AG04449 (cell line): Measurements from ENCODE around the gene MTHFR.

Source experiments
- CTCF ChIA-PET: fragments of 350-600 bp; formaldehyde crosslinking; extraction: SDS; loops from one replicate; lab custom pipeline; 2021; ENCODE audit warnings: antibody characterized with exemption; lab: Yijun Ruan, JAX
- POLR2A ChIA-PET: fragments of 400-600, 350-600 bp; formaldehyde crosslinking; extraction: SDS; loops from one replicate; lab custom pipeline; 2020; ENCODE audit warnings: antibody characterized with exemption, inconsistent platforms; lab: Yijun Ruan, JAX
- DNase-seq: peaks from one replicate; pipeline ENCODE4 v3.0.0-alpha.2; 2010; ENCODE audit warnings: low read depth, low spot score
- H3K4me3 ChIP-seq: 2 replicates; pipeline ENCODE4 v1.5.1; 2011; ENCODE audit warnings: low read depth, mild to moderate bottlenecking, control low read depth, low read length
- CTCF ChIP-seq: IDR thresholded peaks from one replicate; pipeline ENCODE4 v1.5.1; 2011; ENCODE audit warnings: mild to moderate bottlenecking, moderate library complexity, low read length, control low read depth, inconsistent platforms; ENCODE audit not compliant: insufficient read depth; ENCODE audit errors: missing control alignments

MTHFR gene

GRCh38 chr1:11800756-11801433, 4.9 kb downstream of the MTHFR start:
- H3K4me3 ChIP-seq = no peak overlapping the region
- TF ChIP-seq CTCF = no peak
- ChIA-PET POLR2A (no interaction called here), CTCF (interaction anchor here (1.3 to 3.1 kb wide), 2 partner anchors 16 to 19 kb away, joined by 3 to 18 read pairs; no protein-coding TSS in a partner anchor)
- DNase-seq = no peak

GRCh38 chr1:11800391-11800755, 5.4 kb downstream of the MTHFR start:
- no peak overlapping the region for H3K4me3 ChIP-seq
- TF ChIP-seq CTCF = no peak
- ChIA-PET POLR2A (no interaction called here), CTCF (no interaction called here)
- no peak for DNase-seq

- H3K4me3 ChIP-seq = no peak overlapping the region
- ChIA-PET POLR2A (no interaction called here), CTCF (no interaction called here)
- TF ChIP-seq CTCF = no peak
- no peak for DNase-seq
Observed at GRCh38 chr1:11799896-11800295, 5.9 kb downstream of the MTHFR start.

- TF ChIP-seq CTCF = no peak
- POLR2A ChIA-PET = no interaction called here
- no peak overlapping the region for H3K4me3 ChIP-seq
- CTCF ChIA-PET = no interaction called here
- DNase-seq = no peak
Observed at GRCh38 chr1:11799099-11799498, 6.7 kb downstream of the MTHFR start.

GRCh38 chr1:11797525-11798216, 8.1 kb downstream of the MTHFR start:
- ChIA-PET POLR2A (interaction anchor here (0.9 kb wide), 1 partner anchor 10 kb away, joined by 3 read pairs; no protein-coding TSS in a partner anchor), CTCF (interaction anchor here (0.8 to 2.9 kb wide), 3 partner anchors 9 to 11 kb away, joined by 3 to 8 read pairs (median 7); no protein-coding TSS in a partner anchor)
- no peak for DNase-seq
- TF ChIP-seq CTCF = no peak
- no peak overlapping the region for H3K4me3 ChIP-seq
